SIG-M5 treated with dmso at 0.1 percent for 504 hours (cell line): Measurements from ENCODE around the gene FAM168B.
"Not testable (repeated sequence)": the region's sequence is repeated elsewhere in the genome, so short reads cannot be mapped to it uniquely, and the experiment has no call there.

Source experiments
- DNase-seq: peaks from one replicate; lab custom pipeline; 2025; ENCODE audit not compliant: unreplicated experiment; lab: John Stamatoyannopoulos, UW

Gene FAM168B

DNA sequence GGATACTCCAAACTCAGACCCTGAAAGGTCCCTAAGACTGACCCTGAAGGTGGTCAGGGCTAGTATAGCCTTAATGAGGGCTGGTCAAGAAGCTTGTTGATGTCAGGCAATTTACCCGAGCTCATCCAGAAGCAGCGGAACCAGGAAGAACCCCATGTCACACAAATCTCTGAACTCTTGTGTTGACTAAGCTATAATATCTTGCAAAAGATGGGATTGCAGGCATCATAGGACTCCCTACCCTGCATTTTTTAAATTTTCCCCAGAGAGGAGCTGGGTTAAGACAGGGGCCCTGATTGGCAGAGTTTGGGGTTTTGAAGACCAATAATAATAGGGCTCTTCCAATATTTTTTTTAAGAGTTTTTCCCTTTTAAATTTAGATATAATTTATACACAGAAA, 9.9 kb upstream of the FAM168B start:
- no peak for DNase-seq

- DNase-seq: no peak
Observed at GRCh38 chr2:131094463-131095281, 1.4 kb upstream of the FAM168B start.

- peak; percentile 62 for DNase-seq
Observed at GRCh38 chr2:131093696-131094462, 619 bp upstream of the FAM168B start.

DNA sequence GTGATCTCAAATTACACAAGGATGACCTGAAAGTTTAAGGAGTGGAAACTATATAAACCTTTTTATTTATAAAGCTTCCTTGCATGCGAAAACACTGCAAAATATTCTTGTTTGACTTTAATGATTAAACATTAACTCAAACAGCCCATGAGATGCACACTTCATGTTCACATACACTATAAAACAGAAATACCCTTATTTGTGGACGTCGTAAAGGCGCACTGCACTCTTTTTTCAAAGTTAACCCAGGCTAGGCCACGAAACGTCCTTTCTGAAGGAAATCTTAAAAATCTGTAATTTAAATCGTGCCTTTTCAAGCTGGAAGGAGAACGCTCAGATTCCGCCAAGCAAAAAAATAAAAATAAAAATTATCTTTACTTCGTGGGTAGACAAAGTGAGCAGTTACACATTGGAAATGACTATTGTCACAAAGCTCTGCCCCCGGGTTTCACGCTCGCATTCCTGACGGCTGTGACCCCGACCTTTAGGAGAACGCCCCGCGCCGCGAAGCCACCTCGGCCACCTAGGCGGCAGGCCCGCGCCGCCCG, 728 bp downstream of the FAM168B start:
- DNase-seq: no peak

DNA sequence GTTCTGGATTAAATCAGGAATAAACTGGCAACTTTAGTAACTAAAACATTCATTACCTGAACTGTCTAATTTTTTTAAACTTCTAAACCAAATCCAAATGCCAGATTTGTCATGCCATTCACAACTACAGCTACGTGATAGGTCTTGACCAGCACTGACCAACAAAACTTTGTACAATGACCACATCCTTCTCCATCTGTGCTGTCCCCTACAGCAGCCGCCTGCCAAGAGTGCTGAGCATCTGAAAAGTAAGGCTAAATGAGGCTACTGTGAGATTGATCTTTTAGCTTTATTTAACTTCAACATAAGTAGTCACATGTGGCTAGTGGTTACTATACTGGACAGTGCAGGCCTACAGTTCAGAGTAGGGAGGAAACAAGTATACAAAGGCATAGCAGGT, 7.6 kb downstream of the FAM168B start:
- DNase-seq: no peak

DNA sequence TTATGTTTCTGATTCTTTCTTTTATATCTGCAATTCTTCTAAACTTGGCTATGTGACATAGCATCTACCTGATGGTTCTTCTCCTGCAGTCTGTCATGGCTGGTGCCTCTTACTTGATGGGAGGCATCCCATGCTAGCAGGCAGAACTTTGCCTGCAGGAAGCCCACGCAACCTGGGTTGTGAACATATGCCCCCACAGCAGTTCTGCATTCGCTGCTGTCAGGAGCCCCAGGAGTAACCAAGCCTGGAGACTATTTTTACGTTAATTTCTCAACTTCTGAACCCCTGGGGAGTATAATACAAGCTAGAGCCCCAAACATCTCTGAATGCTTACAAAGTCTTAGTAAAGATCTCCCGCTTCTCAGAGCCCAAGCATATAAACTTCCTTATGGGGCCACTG, 12.1 kb downstream of the FAM168B start:
- no peak for DNase-seq

GRCh38 chr2:131079931-131080330, 13.3 kb downstream of the FAM168B start:
- not testable (repeated sequence) for DNase-seq

- no peak for DNase-seq
Observed at GRCh38 chr2:131077966-131078365, 15.3 kb downstream of the FAM168B start.

DNA sequence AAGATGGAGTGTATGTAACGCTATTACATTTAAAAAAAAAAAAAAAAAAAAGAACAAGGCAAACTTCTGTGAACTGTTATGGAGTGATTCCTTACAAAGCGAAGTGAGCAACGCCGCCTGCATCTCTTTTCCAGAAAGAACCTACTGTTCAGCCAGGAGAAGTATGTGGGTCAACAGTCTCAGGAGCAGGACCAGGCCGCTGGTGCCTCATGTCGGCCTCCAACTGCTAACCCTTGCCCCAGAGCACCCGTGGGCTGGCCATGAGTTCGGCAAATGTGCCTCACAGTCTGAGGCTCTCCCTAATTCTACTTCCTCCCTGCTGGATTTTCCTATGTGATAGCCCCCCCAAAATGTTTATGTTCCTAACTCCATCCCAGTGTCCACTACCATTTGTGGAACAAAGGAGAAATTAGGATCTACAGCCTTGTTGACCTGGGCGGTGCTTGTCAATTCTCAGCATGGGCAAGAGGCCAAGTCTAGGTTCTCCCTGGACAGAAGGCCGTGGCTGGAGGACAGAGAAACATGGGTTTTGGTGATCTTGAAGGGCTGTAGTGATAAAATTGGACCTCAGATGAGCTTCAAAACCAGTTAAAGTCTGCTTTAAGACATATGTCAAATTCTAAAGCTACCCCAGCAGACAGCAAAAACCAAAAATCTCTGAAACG, 15.9 kb downstream of the FAM168B start:
- DNase-seq: no peak

- no peak for DNase-seq
Observed at GRCh38 chr2:131076707-131077106, 16.6 kb downstream of the FAM168B start.

- not testable (repeated sequence) for DNase-seq
Observed at GRCh38 chr2:131075578-131075977, 17.7 kb downstream of the FAM168B start.

DNA sequence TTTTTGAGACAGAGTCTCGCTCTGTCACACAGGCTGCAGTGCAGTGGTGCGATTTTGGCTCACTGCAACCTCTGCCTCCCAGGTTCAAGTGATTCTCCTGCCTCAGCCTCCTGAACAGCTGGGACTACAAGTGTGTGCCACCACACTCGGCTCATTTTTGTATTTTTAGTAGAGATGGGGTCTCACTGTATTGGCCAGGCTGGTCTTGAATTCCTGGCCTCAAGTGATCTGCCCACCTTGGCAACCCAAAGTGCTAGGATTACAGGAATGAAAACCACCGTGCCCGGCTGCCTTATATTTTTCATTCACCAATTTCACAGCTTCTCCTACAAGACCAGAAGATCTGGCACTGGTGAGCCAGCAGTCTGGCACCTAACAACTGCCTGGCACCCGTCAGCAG, 25.1 kb downstream of the FAM168B start:
- not testable (repeated sequence) for DNase-seq

DNA sequence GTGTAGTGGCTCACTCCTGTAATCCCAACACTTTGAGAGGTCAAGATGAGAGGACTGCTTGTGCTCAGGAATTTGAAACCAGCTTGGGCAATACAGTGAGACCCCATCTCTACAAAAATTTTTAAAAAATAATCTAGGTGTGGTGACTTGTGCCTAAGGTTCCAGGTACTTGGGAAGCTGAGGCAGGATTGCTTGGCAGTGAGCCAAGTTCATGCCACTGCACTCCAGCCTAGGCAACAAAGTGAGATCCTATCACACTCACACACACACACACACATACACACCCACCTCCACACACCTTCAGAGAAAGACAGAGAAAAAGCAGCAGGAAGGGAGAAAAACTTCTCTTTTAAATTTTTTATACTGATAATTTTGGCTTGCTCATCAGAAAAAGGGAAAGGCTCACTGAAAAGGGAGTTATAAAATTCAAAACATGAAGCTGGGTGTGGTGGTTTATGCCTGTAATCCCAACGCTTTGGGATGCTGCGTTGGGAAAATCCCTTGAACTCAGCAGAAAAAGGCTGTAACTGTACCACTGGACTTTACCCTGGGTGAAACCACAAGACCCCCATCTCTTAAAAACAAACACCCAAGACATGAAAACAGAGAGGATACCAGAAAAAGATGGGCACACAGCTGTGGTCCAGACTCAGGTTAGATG, 25.7 kb downstream of the FAM168B start:
- no peak for DNase-seq

DNA sequence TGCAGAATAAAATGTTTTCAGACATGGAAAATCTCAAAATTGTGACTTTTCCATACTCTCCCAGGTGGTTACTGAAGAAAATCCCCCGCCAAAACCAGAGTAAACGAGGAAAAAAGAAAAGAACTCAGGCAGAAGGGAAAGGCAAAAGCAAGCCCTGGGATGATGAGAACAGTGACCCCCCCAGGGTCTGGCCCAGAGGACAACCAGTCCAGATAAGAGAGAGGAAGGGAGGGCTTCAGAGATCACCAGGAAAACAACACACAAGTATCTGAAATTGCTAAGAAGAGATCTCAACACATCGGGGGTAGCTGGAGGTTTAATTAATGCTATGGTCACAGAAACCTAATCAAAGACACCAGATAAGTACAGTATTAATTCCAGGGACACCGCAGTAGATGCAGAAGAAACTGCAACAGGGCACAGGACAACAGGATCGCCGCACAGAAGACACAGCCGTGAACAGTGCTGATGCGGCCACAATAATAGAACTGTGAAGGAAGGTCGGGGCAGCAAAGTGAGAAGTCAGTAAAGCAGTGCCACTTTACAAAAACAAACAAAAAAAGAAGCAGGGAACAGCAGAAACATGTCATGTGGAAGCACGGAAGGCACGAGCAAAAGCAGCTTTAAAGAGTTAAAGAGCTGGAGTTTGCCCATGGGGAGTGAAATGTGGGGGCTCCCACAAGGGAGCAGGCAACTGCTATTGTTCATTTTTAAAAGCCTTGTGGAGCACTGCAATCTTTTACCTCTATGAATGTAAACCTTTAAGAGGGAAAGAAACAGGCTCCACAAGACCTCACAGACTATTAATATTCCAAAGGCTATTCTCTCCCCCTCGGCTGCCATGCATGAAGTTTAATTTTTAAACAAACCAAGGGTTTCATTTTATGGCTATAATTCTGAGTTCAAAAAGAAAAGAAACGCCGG, 28.4 kb downstream of the FAM168B start:
- DNase-seq: no peak

- no peak for DNase-seq
Observed at GRCh38 chr2:131063501-131064283, 29.6 kb downstream of the FAM168B start.

- DNase-seq: no peak
Observed at GRCh38 chr2:131058920-131059319, 34.3 kb downstream of the FAM168B start.

GRCh38 chr2:131058214-131058843, 34.9 kb downstream of the FAM168B start:
- no peak for DNase-seq

DNA sequence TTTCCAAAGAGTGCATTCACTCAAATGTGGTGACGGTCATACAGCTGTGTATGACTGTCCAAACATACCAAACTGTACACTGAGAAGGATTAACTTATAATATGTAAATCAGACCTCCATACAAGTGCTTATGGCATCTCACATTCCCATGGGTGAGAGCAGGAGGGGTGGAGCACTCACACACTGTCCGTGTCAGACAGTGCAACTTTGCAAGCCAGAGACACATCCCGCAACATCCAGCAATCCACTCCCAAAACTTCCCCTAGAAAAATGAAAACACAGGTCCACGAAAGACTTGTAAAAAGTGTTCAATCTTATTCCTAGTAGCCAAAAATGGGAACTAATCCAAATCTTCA, 36.4 kb downstream of the FAM168B start:
- DNase-seq: no peak
